Right hindlimb (tissue), 1 donor: ENCODE data around the gene ARMC9.
"Not testable (repeated sequence)": the region's sequence is repeated elsewhere in the genome, so short reads cannot be mapped to it uniquely, and the experiment has no call there.

Source experiments
- DNase-seq: peaks from one replicate; pipeline ENCODE4 v3.0.0-alpha.2; 2018

The ARMC9 gene

DNA sequence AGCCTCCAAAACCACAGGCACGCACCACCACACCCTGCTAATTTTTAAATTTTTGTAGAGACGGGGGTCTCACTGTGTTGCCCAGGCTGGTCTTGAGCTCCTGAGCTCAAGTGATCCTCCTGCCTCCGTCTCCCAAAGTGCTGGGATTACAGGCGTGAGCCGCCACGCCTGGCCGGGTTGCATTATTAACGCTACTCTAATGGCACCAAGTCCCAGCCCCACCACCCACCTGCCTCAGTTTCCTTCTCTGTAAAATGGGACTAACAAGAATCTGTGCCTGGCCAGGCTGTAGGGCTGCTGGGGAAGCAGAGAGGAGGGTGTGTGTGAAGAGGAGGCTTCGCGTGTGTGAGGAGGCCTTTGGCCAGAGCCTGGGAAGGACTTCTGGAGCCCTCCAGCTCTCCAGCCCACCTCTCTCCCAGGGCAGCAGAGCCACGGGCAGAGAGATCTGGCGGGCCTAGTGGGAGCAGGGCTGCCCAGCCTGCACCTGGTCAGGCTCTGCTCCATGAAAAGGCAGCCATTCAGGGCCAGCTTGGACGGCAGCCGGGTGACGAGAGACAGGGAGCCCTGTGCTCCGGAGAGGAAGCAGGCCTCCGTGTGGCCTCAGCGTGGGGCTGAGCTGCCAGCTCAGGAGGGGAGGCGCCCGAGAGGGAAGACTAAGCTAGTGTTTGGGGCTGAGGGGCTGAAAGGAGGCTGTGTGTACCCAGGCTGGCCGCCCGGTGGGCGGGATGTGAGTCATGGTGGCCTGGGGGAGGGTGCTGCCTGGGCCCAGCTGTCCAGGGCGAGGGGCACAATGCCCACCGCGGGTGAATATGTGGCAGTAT is 189.7 kb downstream of the ARMC9 start:
- DNase-seq, result peak; percentile 83

- no peak for DNase-seq
Measured at GRCh38 chr2:231388725-231389346, 190.4 kb downstream of the ARMC9 start.

DNA sequence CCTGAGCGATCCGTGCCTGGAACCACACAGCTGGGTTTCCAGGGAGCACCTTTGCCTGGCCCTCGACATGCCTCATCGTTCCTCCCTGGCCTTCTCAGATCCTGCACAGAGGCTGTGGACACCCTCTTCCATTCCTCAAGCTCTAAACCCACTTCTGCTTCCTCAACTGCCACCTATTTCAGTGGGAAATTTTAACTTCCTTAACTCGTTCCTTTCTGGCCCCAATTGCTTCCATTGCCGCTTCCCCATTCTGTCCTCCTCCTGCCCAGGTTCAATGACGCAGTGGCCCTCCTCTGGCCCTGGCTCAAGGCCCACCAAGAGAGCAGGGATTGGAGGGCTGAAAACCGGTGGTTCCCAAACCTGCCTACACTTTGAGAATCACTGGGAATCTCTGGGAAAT is 192.2 kb downstream of the ARMC9 start:
- no peak for DNase-seq

DNA sequence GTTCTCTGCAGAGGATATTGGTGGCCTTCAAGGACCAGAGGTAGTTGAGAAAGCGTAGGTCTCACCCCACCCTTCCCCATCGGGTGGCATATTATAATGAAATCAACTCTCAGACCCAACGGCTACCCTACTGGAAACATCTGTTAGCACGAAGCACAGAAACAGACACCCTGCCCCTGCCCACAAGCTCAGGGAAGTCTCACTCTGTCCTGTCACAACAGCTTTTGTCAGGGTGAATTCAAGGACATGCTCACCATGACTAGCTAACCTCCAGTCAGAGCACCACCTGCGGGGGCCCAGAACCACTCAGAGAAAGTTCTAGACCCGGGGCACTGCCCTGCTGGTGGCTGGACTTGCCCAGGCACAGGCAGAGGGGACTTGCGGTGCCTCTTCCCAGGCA is 193.6 kb downstream of the ARMC9 start:
- no peak for DNase-seq

DNA sequence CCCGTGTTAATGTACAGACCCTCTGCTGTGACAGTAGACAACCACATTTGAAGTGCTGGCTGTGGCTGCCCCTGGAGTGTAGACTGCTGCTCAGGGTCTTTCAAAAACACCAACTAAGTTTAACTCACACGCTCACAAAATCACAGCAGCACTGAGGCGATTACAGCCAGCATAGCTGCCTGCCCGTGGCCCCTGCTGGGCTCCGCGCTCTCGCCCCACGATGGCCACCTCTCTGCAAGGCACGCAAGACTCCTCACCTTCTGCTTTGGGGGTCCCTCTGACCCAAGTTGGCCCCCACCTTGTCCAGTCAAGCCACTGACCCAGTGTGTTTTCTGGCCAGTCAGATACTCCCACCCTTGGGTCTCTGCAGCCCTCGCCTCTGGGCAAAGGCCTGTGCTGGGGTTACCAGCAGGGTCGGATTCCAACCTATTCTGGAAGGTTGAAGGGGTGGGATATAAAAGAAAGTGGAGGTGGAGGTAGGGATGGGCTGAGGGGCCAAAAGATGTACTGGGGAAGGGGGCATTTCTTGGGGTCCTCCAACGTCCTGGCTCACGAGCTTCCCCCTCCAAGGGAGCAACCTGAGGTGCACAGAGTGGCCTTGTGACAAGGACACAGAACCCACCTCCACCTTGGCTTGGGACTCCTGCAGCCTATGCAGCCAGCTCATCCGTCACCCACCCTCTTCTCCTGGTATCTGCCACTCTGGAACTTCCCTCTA is 194.2 kb downstream of the ARMC9 start:
- no peak for DNase-seq

DNA sequence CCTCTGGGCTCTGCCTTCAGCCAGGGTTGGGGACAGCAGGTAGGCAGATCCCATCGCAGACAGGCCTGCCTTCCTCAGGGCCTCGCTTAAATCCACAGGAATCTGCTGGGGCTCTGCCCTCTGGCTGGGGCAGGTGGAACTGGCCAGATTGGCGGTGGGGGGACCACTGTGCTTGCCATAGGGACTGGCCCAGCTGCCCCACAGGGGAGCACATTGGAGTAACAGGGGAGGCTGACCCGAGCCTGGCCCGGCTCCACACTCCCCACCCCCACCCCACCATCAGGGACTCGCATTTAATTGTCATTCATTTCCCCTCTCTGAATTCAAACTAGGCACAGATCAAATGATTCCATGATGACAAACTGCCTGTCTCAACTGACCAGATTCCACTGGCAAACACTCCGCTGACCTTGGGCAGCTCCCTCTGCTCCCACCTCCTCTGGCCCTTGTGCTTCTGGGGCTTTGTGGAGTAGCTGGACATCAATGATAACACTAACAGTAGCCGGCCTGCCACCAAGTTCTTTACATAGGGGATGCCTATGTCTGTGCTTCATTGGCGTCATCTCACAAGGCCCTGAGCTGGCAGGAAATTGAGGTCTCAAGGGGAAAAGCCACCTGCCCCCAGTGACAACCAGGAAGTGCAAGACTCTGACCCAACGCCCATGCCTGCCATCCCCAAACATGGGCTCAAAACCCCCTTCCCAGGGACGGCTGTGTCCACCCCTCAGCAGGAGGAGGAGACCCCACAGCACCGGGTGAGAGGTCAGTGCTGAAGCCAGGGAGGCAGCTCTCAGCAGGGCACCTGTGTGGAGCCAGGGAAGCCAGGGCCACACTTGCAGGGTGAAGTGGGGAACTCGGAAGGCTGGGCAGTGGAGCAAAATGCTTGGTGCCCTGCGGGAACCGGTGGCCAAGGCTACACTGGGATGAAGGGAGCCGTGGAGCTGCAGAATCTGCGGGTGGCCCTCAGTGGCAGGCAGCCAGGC is 195.0 kb downstream of the ARMC9 start:
- no peak for DNase-seq

DNA sequence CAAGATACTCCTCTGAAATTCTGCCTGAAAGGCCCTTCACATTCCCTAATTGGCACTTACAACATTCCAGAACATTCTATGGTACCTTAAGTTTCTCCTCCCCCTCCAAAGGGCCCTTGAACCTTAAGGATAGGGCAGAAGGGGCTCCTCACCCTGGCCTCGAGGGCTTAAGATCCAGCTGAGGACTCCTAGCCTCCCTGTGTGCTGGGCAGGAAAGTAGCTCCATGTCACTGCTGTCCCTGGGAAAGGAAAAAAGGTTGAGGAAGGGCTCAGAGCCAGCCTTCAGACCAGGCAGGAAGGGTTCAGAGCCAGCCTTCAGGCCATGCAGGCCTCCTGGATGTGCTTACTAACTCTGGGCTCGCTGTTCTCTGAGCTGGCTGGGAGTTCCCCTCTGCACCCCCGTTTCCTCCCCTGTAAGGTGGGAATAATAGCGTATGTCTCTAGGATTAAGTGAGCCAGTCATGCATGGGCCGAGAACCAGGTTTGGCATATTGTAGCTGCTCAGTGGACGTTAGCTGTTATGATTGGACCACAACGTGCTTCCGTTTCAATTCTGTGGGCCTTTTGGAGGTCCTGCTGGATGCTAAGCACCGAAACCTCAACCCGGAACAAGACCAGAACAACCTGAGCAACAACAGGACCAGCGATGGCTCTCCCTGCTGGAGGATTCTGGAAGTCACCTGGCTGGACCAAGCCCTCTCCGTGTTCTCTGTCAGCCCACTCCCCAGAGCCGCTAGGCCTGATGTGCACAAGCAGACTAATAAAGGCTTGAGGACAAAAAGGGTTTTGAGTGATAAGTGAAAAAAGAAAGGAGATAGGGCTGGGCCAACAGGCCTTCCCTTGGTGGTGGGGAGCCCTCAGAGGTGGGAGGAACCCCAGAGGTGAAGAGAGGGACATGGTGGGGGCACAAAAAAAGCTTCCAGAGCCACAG is 196.0 kb downstream of the ARMC9 start:
- no peak for DNase-seq

- no peak for DNase-seq
Measured at GRCh38 chr2:231395188-231396057, 197.0 kb downstream of the ARMC9 start, which contains the start of gene B3GNT7. Gene B3GNT7, plus strand, starts transcription at chr2:231395710. Its CDS starts 94 bp downstream, at chr2:231395804.

DNA sequence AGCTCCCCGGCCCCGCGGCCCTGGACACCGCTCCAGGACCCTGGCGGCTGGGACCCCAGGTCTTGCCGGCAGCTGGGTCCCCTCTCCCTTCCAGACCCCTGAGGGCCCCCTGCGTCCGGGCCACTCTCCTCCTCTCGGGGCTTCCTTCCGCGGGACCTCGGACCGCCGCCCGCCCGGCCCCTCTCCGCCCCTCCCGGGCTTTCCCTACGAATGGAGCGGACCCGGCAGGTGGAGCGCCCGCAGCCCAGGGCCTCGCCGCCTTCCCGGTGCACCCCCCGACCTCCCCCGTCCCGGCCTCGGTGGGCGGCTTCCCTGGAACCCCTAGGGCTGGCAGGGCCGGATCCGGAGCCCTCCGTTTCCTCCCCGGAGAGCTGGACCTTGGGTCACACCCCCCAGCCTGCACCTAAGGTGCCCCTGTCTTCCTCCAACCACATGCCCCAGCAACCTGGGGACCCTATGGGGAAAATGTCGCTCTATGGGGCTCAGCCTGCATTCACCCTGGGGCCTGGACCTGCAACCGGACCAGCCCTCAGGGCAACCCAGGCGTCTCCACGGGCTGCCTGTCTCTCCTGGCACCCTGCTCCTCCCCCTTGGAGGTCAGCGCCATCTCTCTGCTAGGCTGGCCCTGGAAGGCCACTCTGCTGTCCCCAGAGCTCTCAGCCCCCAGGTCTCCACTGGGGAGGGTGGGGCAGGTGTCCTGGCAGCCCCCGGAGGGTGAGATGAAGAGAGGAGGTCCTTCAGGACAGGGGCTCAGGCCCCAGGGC is 197.8 kb downstream of the ARMC9 start:
- no peak for DNase-seq

DNA sequence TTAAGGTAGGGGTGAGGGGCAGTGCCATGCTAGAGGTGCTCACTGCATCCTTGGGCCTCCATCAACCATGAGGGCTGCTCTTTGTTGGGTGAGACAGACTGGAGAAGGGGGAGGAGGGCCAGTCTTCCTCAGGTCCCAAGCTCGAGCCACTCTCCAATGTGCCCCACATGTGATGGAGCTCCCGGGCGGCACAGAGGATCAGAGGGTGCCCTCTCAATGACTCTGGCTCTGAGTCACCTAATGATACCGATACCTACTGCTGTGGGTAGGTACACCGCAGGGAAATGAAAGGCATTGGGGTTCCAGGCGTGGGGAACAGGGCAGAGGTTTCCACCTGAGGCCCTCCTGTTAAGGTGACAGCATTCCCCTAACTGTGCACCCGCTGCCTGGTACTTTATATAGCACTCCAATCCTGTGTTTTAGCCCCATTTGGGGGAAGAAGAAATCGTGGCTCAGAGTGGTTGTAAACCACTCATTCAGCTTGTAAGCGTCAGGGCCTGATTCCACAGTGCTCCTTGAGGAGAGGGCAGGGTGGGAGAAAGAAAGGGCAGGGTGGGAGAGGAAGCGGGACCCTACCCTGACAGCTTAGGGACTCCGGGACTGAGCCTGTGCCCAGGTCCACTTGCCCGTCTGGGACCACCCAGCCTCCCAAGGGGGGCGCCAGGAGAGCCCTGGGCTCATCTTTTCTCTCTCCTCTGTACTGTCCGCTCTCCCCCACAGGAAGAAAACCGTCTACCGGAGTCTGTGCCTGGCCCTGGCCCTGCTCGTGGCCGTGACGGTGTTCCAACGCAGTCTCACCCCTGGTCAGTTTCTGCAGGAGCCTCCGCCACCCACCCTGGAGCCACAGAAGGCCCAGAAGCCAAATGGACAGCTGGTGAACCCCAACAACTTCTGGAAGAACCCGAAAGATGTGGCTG is 198.8 kb downstream of the ARMC9 start:
- DNase-seq, result no peak

DNA sequence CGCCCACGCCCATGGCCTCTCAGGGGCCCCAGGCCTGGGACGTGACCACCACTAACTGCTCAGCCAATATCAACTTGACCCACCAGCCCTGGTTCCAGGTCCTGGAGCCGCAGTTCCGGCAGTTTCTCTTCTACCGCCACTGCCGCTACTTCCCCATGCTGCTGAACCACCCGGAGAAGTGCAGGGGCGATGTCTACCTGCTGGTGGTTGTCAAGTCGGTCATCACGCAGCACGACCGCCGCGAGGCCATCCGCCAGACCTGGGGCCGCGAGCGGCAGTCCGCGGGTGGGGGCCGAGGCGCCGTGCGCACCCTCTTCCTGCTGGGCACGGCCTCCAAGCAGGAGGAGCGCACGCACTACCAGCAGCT is 199.5 kb downstream of the ARMC9 start:
- no peak for DNase-seq

DNA sequence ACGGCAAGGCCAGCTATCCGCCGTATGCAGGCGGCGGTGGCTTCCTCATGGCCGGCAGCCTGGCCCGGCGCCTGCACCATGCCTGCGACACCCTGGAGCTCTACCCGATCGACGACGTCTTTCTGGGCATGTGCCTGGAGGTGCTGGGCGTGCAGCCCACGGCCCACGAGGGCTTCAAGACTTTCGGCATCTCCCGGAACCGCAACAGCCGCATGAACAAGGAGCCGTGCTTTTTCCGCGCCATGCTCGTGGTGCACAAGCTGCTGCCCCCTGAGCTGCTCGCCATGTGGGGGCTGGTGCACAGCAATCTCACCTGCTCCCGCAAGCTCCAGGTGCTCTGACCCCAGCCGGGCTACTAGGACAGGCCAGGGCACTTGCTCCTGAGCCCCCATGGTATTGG is 200.2 kb downstream of the ARMC9 start:
- no peak for DNase-seq

- no peak for DNase-seq
Measured at GRCh38 chr2:231399046-231399852, 200.8 kb downstream of the ARMC9 start.

DNA sequence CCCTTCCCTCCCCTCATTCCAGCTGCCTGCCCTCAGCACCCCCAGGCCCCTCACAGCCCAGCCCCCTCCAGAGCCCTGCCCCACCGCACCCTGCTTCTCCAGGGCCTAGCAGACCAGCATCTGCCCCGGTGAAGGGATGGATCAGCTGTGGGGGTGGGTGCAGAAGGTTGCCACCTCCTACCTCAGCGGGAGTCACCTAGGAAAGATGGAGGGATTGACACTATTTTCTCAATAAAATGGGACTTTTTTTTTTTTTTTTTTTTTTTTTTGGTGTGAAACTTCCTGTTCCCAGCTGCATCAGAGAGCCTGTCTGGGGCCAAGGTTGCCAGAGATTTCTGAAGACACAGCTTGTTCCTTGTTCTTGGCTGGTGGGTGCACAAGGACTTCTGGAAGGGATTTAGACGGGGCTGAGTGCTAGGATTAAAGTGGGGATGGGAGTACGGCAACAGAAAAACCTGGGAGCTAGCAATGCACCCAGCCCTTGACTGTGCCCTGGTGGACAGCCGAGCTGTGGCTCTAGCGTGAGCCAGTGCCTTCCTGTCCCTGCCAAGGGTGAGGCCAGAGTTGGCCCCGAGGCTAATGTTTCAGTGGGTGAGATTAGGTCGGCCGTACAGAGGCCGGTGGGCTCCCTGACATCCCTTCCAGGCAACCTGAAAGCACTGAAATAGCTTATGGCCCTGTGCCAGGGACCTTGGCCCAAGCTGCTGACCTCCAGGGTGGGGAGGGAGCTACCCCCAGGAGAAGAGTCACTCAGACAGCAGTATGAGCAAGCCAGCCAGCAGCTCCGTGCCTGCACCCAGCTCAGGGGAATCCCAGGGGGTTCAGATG is 201.6 kb downstream of the ARMC9 start:
- DNase-seq, result peak; percentile 26

GRCh38 chr2:231400681-231401080 is 202.2 kb downstream of the ARMC9 start:
- DNase-seq, result not testable (repeated sequence)

- DNase-seq, result not testable (repeated sequence)
Measured at GRCh38 chr2:231401101-231401500, 202.7 kb downstream of the ARMC9 start.
